SIG-M5 (cell line): Measurements from ENCODE around the gene KCNJ16.
"Not testable (repeated sequence)": the region's sequence is repeated elsewhere in the genome, so short reads cannot be mapped to it uniquely, and the experiment has no call there.

Experiments
- DNase-seq: peaks from one replicate; lab custom pipeline; 2025; lab: John Stamatoyannopoulos, UW

KCNJ16 gene

GRCh38 chr17:70074956-70075355 lies at the start of gene KCNJ16:
TSS of gene KCNJ16 (plus strand) at chr17:70075225. CDS start at chr17:70132088, 56,863 bp downstream.
- DNase-seq = no peak

DNA sequence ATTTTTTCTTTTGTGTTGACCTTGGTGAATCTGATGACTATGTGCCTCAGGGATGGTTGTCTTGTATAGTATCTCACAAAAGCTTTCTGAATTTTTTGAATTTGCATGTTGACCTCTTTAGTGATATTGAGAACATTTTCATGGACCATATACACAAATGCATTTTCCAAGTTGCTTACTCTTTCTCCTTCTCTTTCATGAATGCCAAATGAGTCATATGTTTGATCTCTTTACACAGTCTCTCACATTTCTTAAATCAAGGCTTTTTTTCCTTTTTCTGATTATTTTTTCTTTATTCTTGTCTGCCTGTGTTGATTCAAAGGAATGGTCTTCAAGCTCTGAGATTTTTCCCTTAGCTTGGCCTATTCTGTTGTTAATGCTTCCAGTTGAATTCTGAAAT lies 46.6 kb upstream of the KCNJ16 start:
- DNase-seq = no peak

DNA sequence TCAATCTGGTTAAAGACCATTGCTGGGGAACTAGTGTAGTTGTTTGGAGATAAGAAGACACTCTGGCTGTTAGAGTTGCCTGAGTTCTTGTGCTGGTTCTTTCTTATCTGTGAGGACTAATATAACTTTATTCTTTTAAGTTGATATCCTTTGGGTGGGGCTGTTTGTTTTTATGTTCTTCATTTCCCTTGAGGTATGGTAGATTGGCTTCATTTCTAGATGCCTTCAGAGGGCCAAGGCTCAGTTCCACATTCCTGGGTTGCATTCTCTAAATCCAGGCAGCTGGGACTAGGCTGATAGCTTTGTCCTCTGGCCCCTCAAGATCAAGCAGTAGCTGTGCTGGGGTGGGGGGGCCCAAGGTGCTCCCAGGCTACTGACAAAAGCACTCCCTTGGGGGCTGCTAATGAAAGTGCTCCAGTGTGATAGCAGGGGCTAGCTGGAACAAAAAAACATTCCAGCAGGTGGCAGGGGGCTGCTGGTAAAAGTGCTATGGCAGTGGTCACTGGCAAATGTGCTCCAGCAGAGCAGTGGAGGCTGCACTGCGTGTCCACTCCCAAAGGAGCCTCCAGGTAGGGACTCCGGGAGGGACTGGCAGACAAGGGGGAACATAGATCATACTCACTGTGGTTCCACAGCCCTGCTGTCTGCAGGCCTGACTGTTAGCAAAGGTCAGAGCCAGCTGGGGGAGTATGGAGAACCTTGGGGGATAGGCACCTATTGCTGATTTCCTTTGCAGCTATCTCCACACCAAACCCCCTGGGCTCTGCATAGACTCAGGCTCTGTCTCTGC lies 45.9 kb upstream of the KCNJ16 start:
- DNase-seq = no peak

GRCh38 chr17:70030371-70030770 lies 44.7 kb upstream of the KCNJ16 start:
- no peak for DNase-seq

GRCh38 chr17:70031341-70031740 lies 43.7 kb upstream of the KCNJ16 start:
- no peak for DNase-seq

DNA sequence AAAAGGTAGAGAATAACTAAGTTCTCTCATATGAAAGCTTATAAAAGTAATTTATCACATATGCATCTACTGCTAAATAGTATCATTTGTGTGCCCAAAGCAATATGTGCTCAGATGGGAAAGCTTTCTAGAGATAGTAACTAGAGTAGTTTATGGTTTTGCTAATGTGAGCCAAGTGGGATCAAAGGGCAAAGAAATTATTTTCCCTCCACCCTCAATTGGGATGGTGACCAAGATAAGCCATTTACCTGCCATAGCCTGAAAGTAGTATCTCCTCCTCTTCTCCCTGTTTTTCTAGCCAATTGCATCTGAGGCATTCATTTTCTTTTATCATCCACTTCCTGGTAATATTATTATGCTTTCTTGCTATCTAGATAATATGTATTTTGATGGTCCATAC lies 41.9 kb upstream of the KCNJ16 start:
- DNase-seq = no peak

- DNase-seq = no peak
These were observed 40.9 kb upstream of the KCNJ16 start for GRCh38 chr17:70034158-70034557.

GRCh38 chr17:70037498-70037897 lies 37.5 kb upstream of the KCNJ16 start:
- DNase-seq = no peak

- no peak for DNase-seq
These were observed 34.7 kb upstream of the KCNJ16 start for GRCh38 chr17:70040336-70040735.

DNA sequence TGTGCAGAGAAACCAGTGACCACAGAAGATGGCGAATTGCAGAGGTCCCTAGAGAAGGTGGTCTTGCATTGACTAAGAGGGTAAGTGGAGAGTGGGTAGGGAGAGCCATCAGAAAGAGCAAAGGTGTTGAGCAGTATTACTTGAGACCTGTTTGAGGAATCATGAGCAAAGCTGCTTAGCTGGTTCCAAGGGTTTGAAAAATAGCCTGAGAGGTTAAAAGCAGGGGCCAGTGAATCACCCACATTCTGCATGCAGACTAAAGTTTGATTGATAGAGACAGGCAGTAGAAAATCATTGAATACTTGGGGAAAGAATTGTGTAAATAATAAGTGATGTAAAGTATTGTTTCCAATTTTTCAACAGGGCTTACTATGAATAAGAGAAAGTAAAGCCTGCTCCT lies 34.0 kb upstream of the KCNJ16 start:
- DNase-seq = no peak

- no peak for DNase-seq
These were observed 33.5 kb upstream of the KCNJ16 start for GRCh38 chr17:70041540-70041939.

DNA sequence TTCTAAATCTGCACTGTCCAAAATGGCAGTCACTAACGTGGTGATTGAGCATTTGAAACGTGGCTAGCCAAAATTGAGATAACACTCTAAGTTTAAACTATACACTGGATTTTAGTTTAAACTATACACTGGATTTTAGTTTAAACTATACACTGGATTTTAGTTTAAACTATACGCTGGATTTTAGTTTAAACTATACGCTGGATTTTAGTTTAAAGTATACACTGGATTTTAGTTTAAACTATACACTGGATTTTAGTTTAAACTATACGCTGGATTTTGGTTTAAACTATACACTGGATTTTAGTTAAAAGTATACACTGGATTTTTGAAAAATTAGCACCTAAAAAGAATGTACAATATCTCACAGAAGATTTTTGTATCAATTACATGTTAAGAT lies 29.2 kb upstream of the KCNJ16 start:
- not testable (repeated sequence) for DNase-seq

DNA sequence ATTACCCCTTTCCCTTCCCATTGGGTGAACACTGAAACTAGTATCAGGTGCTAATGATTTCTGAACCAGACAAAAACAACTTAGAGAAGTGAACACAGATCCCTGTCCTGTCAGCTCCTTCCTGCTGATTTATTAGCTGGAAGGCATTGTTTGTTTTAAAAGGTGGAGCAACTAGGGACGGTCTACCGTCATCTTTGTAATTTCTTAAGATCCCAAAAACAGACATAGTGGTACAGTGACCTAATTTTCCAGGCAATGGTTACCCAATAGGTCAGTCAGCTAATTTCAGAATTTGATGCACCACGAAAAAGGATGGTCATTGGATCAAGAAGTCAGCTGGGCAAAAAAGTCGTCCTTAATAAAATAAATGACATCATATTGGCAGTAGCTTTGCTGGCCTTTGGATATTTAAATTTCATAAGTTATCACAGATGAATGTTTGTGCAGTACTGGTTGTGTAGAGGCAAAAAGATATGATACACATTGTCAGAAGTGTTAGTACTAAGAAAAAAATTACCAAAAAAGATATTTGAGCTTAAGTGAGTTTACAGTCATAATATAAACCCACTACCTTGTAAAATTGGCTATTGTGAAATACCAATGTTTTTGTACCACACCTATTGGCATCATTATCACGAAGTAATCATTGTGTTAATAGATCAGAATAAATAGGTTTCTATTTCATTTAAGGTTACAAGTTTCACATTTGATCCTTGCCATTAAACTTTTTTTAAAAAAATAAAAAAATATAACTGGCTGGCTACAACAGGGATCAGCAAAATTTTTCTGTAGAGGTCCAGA lies 27.2 kb upstream of the KCNJ16 start:
- no peak for DNase-seq

DNA sequence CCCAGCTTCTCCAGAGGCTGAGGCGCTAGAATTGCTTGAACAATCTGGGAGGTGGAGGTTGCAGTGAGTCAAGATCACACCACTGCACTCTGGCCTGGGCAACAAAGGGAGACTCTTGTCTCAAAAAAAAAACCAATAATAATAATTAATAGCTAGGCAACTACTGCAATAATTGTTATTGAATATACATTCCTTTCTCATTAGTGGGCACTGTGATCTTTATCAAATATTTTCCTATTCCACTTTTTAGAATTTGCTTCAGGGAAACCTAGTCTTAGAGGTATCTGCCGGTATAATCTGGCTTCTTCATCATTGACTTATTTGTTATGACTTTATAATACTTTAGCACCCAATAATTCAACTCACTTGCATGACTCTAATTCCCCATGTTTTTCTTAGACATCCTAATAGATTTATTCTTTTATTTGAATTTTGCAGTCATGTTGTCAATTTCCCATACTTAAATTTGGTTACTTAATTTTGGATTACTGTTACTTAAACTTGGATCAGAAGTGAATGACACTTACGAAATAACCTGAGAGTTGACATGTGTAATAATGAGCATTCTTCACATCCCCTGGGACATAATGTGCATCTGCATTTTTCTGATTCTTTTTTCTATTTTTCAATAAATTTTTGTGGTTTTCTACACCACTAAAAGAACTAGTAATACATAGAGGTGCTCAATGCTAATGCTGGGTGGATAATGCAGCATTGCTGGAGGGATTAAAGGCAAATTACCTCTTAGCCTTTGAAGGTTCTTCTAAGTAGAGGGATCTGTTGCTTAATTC lies 25.0 kb upstream of the KCNJ16 start:
- DNase-seq = no peak

GRCh38 chr17:70050931-70051330 lies 24.1 kb upstream of the KCNJ16 start:
- no peak for DNase-seq

DNA sequence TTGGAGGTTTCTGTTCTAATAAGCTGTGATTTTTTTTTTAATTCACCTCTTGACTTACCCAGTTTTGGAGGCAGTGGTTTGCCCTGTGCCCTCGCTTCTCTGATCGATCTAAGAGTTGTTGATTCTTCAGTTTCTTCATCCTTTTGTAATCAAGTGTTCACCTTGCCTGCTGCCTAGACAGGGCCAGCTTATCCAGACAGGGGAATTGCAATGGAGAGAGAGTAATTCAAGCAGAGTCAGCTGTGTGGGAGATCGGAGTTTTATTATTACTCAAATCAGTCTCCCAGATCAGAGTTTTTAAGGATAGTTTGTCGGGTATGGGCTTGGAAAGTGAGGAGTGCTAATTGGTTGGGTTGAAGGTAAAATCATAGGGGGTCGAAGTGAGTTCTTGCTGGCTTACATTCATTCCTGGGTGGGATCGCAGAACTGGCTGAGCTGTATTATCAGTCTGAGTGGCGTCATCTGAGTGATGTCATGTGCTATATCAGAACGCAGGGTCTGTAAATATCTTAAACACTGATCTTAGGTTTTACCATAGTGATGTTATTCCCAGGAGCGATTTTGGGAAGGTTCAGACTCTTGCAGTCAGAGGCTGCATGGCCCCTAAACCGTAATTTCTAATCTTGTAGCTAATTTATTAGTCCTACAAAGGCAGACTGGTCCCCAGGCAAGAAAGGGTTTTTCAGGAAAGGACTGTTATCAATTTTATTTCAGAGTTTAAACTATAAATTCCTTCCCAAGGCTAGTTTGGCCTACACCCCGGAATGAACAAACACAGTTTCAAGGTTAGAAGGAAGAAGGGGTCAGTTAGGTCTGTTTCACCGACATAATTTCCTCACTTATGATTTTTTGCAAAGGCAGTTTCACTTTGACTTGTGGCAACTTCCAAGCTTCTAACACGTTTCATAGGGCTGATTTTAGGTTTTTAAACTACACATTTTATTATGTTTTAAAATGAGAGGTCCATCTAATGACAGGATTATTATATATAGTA lies 21.5 kb upstream of the KCNJ16 start:
- no peak for DNase-seq

GRCh38 chr17:70055000-70055399 lies 20.0 kb upstream of the KCNJ16 start:
- DNase-seq = no peak

DNA sequence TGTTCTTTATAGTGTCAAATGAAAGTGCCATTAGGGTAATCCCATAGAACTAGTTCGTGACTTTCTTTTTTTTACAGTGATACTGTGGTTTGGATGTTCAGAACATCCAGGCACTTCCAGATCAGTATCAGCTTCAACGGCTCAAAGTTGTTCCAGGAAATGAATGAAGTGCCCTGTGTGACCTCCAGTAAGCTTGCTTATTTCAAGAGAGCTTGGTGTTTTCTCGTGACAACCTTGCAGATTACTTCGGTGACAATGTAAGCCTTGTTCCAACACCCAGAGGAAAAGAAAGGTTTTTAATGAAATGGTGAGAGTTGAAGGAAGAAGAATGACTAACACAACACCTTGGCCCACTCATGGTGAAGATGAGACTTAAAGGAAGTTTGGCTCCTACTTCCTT lies 16.0 kb upstream of the KCNJ16 start:
- DNase-seq = no peak

DNA sequence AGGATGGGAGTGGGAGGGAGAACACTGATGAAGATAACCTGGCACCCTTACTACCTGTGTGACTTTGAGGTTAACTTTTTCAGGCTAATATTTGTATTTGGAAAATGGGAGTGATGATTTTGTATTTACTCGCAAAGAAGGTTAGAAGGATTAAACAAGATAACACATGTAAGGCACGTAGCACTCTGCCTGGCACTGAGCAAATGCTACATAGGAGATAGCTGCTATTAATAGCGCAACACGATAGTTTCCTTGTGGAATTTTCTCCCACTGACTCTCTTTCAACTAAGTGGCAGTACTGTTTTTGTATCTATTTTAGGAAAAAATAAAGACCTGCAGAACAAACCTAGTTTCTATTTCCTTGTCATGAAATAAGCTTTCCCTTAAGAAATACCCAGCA lies 15.4 kb upstream of the KCNJ16 start:
- DNase-seq = no peak

- no peak for DNase-seq
These were observed 14.6 kb upstream of the KCNJ16 start for GRCh38 chr17:70060415-70060814.

GRCh38 chr17:70067134-70067533 lies 7.9 kb upstream of the KCNJ16 start:
- DNase-seq = no peak
